Measurements from ENCODE around the gene RPE65.

GRCh38 chr1:68383092-68383491 lies 66.7 kb downstream of the RPE65 start:
- TF ChIP-seq CTCF (IDR thresholded peaks at IDR 0.05) (no peak), POLR2A (IDR thresholded peaks at IDR 0.05) (no peak)
